HUES6 (cell line): ENCODE results near the gene RPH3AL.
"Not testable (repeated sequence)": the region's sequence is repeated elsewhere in the genome, so short reads cannot be mapped to it uniquely, and the experiment has no call there.

ENCODE experiments used
- H3K27ac ChIP-seq: 2 replicates; pipeline ENCODE4 v1.7.0; 2013; ENCODE audit warnings: low read depth, mild to moderate bottlenecking, low read length, inconsistent platforms
- H3K27me3 ChIP-seq: 2 replicates; pipeline ENCODE4 v1.6.1; 2013; ENCODE audit warnings: low read length; ENCODE audit not compliant: control insufficient read depth, insufficient read depth
- H3K36me3 ChIP-seq: 2 replicates; pipeline ENCODE4 v1.6.1; 2013; ENCODE audit warnings: low read length; ENCODE audit not compliant: control insufficient read depth, insufficient read depth
- H3K4me1 ChIP-seq: 2 replicates; pipeline ENCODE4 v1.6.1; 2013; ENCODE audit warnings: low read length; ENCODE audit not compliant: control insufficient read depth, insufficient read depth
- H3K4me3 ChIP-seq: 2 replicates; pipeline ENCODE4 v1.5.1; 2013; ENCODE audit warnings: low read depth, low read length
- H3K9ac ChIP-seq: one replicate; pipeline ENCODE4 v1.6.1; 2013; ENCODE audit warnings: mild to moderate bottlenecking, low read length
- H3K9me3 ChIP-seq: 2 replicates; pipeline ENCODE4 v1.6.1; 2013; ENCODE audit warnings: low read depth, low read length; ENCODE audit not compliant: control insufficient read depth, insufficient read depth

RPH3AL gene

DNA sequence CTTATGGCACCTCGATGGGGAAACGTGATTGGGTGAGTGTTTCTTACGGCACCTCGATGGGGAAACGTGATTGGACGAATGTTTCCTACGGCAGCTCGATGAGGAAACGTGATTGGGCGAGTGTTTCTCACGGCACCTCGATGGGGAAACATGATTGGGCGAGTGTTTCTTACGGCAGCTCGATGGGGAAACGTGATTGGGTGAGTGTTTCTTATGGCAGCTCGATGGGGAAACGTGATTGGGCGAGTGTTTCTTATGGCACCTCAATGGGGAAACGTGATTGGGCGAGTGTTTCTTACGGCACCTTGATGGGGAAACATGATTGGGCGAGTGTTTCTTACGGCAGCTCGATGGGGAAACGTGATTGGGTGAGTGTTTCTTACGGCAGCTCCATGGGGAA is 146.1 kb downstream of the RPH3AL start:
- not testable (repeated sequence) for H3K36me3 ChIP-seq, H3K27ac ChIP-seq, H3K4me1 ChIP-seq, H3K9me3 ChIP-seq, H3K9ac ChIP-seq, H3K4me3 ChIP-seq
- H3K27me3 ChIP-seq: peaks cover 11% of the 10 kb centered on the region

DNA sequence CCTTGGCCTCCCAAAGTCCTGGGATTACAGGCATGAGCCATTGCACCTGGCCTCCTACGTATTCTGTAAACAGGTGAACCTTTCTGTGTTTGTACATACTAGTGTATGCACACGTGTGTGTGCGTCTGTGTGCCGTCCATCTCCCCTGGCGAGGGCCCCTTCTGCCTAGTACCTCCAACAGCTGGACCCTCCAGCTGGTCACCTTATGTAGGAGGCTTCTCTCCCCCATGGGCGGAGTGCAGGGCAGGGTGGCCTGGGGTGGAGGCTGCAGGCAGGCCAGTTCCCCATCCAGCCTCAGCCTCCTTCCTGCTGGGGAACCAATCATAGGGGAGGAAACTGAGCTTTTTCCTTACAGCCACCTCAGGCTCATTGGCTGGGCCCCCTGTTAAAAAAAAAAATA is 146.8 kb downstream of the RPH3AL start:
- Histone ChIP-seq H3K36me3 (no peaks in the 10 kb centered on the region), H3K27ac (no peak overlapping the region), H3K27me3 (peaks cover 11% of the 10 kb centered on the region), H3K9me3 (peaks cover 8% of the 10 kb centered on the region), H3K9ac (no peak overlapping the region), H3K4me1 (peaks cover 3% of the 10 kb centered on the region; the same call in 1 of the 2 replicates), H3K4me3 (no peak overlapping the region)

DNA sequence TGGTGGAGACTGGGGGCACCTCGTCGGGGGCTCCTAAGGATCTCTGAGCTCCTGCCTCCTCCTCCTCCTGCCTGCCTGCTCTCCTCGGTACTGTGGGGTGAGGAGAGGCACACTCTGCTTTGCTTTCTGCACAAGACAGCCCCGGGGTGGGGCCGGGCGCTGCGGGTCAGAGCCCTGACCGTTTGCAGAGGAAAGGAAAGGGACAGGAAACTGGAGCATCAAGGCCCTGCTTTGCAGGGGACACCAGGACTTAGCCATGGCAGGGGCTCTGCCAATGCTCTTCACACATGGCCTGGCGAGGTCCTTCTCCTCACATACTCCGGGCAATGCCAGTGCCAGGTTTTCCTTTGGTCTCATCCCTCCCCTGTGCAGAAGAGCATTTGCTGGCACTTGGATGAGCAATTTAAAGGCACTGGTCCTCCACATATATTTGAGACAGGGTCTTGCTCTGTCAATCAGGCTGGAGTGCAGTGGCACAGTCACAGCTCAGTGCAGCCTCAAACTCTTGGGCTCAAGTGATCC is 147.4 kb downstream of the RPH3AL start:
- no peaks in the 10 kb centered on the region for H3K36me3 ChIP-seq
- H3K9me3 ChIP-seq: peaks cover 8% of the 10 kb centered on the region
- no peak overlapping the region for H3K27ac ChIP-seq
- peaks cover 9% of the 10 kb centered on the region for H3K4me1 ChIP-seq
- no peak overlapping the region for H3K9ac ChIP-seq
- peaks cover 11% of the 10 kb centered on the region for H3K27me3 ChIP-seq
- no peak overlapping the region for H3K4me3 ChIP-seq

DNA sequence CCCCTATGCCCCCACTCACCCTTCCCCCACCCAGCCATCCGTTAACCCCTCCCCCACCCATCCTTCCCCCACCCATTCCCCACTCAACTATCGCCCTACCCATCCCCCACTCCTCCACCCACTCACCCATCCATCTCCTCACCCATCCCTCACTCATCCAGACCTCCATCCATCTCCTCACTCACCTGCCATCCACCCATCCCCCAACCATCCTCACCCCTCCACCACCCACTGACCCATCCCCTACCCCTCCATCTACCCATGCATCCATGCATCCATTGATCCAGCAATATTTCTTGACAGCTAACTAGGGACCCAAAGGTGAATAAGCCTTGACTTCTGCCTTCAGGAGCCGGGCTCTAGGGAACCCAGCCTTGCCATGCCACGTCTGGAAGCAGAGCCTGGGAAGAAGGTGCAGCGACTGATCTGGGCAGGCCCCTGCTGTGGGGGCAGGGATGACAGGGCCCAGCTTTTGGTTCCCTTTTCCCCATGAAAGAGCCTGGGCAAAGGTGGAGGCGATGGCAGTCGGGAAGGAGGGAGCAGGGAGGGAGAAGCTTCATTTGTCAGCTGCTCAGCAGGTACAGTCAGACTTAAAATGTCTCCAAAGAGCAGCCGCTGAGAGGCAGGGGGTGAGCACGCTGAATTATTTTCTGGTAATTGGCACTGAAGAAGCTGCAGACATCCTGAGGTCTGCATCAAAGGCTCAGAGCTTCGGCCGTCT is 148.0 kb downstream of the RPH3AL start:
- H3K9ac ChIP-seq: no peak overlapping the region
- H3K27me3 ChIP-seq: peaks cover 11% of the 10 kb centered on the region
- peaks cover 15% of the 10 kb centered on the region for H3K4me1 ChIP-seq
- H3K27ac ChIP-seq: no peak overlapping the region
- no peaks in the 10 kb centered on the region for H3K36me3 ChIP-seq
- H3K4me3 ChIP-seq: no peak overlapping the region
- H3K9me3 ChIP-seq: peaks cover 8% of the 10 kb centered on the region

DNA sequence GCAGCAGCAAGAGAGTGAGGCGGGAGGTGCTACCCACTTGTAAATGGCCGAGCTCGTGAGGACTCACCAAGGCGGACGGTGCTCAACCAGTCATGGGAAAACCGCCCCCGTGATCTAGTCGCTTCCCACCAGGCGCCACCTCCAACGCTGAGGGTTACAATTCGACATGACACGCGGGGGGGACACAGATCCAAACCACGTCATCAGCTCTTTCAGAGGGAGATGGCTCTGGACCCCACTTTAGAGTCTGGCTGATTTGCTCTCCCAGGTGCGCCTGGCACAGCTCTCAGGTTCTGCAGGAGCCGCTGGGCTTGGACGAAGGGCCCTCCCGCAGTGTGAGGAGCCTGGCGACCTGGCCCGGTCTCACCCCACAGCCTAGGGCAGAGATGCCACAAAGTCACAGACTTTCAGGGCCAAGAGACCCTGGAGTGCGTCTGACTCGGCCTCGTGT is 150.1 kb downstream of the RPH3AL start:
- Histone ChIP-seq H3K4me3 (no peak overlapping the region), H3K36me3 (no peaks in the 10 kb centered on the region), H3K9me3 (peaks cover 8% of the 10 kb centered on the region), H3K9ac (no peak overlapping the region), H3K27me3 (peaks cover 6% of the 10 kb centered on the region), H3K27ac (no peak overlapping the region), H3K4me1 (peaks cover 23% of the 10 kb centered on the region)

DNA sequence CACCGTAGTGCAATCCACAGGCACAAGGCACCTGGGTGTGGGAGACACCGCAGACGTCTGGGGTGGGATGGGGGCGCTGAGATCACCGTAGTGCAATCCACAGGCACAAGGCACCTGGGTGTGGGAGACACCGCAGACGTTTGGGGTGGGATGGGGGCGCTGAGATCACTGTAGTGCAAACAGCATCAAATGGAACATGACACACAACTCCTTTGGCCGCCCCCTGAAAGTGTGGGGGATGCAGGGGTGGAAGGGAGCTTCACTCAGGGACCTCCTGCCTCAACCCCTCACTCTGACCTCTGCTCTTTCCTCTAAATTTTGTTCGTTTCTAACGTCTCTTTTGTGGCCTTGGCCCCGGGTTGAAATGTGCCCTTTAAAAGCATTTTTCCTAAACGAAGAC is 150.9 kb downstream of the RPH3AL start:
- H3K36me3 ChIP-seq, H3K9me3 ChIP-seq, H3K27me3 ChIP-seq, H3K27ac ChIP-seq, H3K4me3 ChIP-seq, H3K9ac ChIP-seq: not testable (repeated sequence)
- H3K4me1 ChIP-seq: peaks cover 23% of the 10 kb centered on the region

DNA sequence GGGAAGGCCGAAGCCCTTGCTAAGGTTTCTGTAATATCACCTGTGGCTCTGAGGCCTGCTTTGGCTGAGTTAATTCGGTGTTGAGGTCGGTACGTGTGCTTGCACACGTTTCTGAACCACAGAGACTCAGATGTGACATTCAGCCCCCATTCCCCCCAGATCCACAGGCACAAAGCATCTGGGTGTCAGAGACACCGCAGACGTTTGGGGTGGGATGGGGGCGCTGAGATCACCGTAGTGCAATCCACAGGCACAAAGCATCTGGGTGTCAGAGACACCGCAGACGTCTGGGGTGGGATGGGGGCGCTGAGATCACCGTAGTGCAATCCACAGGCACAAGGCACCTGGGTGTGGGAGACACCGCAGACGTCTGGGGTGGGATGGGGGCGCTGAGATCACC is 151.3 kb downstream of the RPH3AL start:
- not testable (repeated sequence) for H3K4me3 ChIP-seq, H3K27me3 ChIP-seq, H3K27ac ChIP-seq, H3K9me3 ChIP-seq, H3K36me3 ChIP-seq
- Histone ChIP-seq H3K9ac (peak overlapping the region; percentile 35), H3K4me1 (peaks cover 23% of the 10 kb centered on the region)

DNA sequence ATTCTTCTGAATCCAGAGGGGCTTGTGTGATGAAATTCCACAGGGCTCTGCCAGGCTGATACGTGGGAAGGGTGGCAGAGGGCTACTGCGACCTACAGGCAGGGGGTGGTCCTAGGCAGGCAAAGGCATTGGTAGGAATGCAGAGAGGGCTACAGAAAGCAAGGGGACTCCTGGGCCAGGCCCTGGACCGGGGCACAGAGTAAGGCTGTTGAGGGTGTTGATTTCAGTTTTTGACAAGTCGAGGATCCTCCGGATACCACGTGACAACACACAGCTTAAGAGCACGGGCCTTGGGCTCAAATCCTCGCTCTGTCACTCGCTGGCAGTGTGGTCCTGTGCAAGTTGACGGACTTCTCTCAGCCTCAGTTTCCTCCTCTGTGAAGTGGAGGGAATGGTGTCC is 152.0 kb downstream of the RPH3AL start:
- Histone ChIP-seq H3K36me3 (no peaks in the 10 kb centered on the region), H3K4me1 (peaks cover 23% of the 10 kb centered on the region), H3K9ac (peak overlapping the region; percentile 35), H3K4me3 (no peak overlapping the region), H3K9me3 (no peaks in the 10 kb centered on the region), H3K27ac (no peak overlapping the region), H3K27me3 (no peaks in the 10 kb centered on the region)

DNA sequence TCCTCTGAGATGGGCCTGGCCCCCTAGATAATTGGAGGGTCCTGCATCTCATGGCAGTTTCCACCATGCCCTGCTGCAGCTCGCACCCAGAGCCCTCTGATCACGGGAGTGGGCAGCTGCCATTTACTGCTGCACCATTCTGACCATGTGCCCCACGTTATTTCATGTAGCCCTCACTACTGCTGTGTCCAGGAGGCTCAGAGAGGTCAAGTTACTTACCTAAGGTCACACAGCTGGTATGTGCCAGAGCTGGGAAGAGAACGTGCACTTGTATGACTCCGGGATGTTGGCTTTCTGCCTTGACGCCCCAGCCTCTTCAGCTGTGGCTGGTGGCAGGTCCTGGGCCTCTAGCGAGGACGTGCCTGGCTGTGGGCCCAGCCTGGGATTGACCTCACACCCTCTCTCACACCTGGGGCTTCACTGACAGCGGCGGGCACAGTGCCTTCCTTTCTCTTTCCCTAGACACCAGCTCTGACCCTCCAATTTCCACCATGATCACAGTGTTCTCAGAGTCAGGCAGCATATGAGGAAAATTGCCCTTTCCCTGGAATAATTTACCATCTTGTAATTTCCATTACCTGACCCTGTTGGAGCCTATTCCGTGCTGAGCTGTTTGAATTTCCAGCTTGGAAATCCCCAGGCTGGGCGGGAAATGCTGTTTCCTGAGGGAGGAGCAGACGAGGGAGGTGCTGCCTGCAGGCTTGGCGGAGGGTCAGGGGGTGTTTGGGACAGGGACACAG is 152.6 kb downstream of the RPH3AL start:
- Histone ChIP-seq H3K4me1 (peaks cover 23% of the 10 kb centered on the region), H3K27ac (no peak overlapping the region), H3K4me3 (no peak overlapping the region), H3K27me3 (no peaks in the 10 kb centered on the region), H3K36me3 (no peaks in the 10 kb centered on the region), H3K9ac (peak overlapping the region; percentile 35), H3K9me3 (no peaks in the 10 kb centered on the region)

DNA sequence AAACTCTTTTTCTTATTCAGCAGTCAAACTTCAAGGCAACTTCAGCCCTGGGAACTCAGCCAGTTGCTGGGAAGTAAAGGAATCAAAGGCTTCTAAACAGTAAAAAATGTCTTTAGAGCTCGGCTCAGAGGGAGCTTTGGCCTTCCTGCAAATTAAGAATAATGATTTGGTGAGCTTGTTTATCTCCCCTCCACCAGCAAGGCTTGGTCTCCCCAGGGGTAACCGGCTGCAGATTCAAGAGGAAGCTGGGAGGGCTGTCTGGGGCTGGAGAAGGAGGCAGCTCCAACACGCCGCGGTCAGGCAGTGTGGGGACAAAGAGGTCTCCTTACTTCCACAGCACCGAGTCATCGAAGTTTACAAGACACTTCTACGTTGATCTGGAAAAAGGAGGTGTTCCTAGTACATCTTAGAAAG is 153.4 kb downstream of the RPH3AL start:
- Histone ChIP-seq H3K36me3 (no peaks in the 10 kb centered on the region), H3K27me3 (no peaks in the 10 kb centered on the region), H3K4me1 (peaks cover 23% of the 10 kb centered on the region), H3K9me3 (no peaks in the 10 kb centered on the region), H3K9ac (no peak overlapping the region), H3K4me3 (no peak overlapping the region), H3K27ac (no peak overlapping the region)

DNA sequence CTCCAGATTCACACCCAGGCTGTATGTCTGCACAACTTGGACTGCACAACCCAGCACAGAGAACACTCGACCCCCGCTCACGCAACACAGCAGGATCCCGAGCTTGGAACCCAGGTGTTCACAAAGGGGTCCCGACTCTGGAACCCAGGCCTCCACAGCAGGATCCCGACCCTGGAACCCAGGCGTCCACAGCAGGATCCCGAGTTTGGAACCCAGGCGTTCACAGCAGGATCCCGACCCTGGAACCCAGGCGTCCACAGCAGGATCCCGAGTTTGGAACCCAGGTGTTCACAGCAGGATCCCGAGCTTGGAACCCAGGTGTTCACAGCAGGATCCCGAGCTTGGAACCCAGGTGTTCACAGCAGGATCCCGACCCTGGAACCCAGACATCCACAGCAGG is 154.4 kb downstream of the RPH3AL start:
- H3K4me3 ChIP-seq, H3K36me3 ChIP-seq, H3K27me3 ChIP-seq, H3K9ac ChIP-seq, H3K9me3 ChIP-seq, H3K27ac ChIP-seq: not testable (repeated sequence)
- H3K4me1 ChIP-seq: peaks cover 23% of the 10 kb centered on the region
